ENCODE results near the gene RAI1.

- TF ChIP-seq POLR2A (IDR thresholded peaks at IDR 0.05; ENCODE audit: low read length): no peak
- TF ChIP-seq GATA1 (IDR thresholded peaks at IDR 0.05; ENCODE audit: low read depth, low read length): no peak
Observed at GRCh38 chr17:17806611-17807274, 125.5 kb downstream of the RAI1 start.

Data from erythroblast (primary cell).